Small intestine (tissue), 7 donors: ENCODE results near the gene NOD1. TPM values are rescaled to one million over a fixed set of nuclear protein-coding genes. Genes with fewer than 3 reads are reported as not detected.

ENCODE experiments used
- DNase-seq, 2 donors: peaks; one replicate each; pipeline versions ENCODE4 v3.0.0 to v3.0.0-alpha.2; 2013
- FAIRE-seq: peaks from 2 replicates; lab custom pipeline; 2012; peaks lifted over from hg19 to GRCh38; lab: Jason Lieb, UNC
- H3K27ac ChIP-seq, 3 donors: one replicate each; pipeline ENCODE4 v1.5.1; 2013; ENCODE audit warnings: low read length in 2 of 3, mild to moderate bottlenecking in 2 of 3, control low read depth in 1 of 3, inconsistent platforms in 1 of 3, low read depth in 1 of 3, moderate library complexity in 1 of 3
- H3K27me3 ChIP-seq, 3 donors: one replicate each; pipeline ENCODE4 v1.6.1; 2013; ENCODE audit warnings: low read length in 3 of 3, inconsistent platforms in 1 of 3; ENCODE audit not compliant: control insufficient read depth in 3 of 3, insufficient read depth in 3 of 3
- H3K36me3 ChIP-seq, 3 donors: one replicate each; pipeline ENCODE4 v1.6.1; 2013; ENCODE audit warnings: low read length in 3 of 3, inconsistent platforms in 1 of 3, low read depth in 1 of 3, mild to moderate bottlenecking in 1 of 3, moderate library complexity in 1 of 3; ENCODE audit not compliant: control insufficient read depth in 3 of 3, insufficient read depth in 2 of 3
- H3K4me1 ChIP-seq, 3 donors: one replicate each; pipeline ENCODE4 v1.6.1; 2013; ENCODE audit warnings: low read length in 2 of 3, inconsistent platforms in 1 of 3, low read depth in 1 of 3, mild to moderate bottlenecking in 1 of 3, moderate library complexity in 1 of 3; ENCODE audit not compliant: control insufficient read depth in 3 of 3, insufficient read depth in 2 of 3
- H3K4me3 ChIP-seq, 3 donors: one replicate each; pipeline ENCODE4 v1.5.1; 2013; ENCODE audit warnings: low read length in 3 of 3, control low read depth in 1 of 3, inconsistent platforms in 1 of 3, low read depth in 1 of 3, mild to moderate bottlenecking in 1 of 3, moderate library complexity in 1 of 3
- H3K9me3 ChIP-seq, 2 donors: one replicate each; pipeline ENCODE4 v1.6.1; 2013; ENCODE audit warnings: low read depth in 1 of 2, low read length in 1 of 2; ENCODE audit not compliant: control insufficient read depth in 2 of 2, insufficient read depth in 1 of 2
- WGBS, 3 donors: extraction: QIAGEN DNeasy Blood & Tissue Kit; methylation state at CpG; one replicate each; pipeline ENCODE4 v1.1.7; 2013; 5-methylcytosine and 5-hydroxymethylcytosine counted together
- polyA plus RNA-seq, 4 donors: library from polyadenylated mRNA; stranded (reverse) in 3 of 4; unstranded in 1 of 4; fragments of 200-250 nt in 3 of 4; fragments of 120-200 nt in 1 of 4; gene quantifications; one replicate each; pipeline versions ENCODE4 v1.2.1 to v1.2.3, GENCODE V29; 2013
- donor health status: healthy with polysubstance abuse.
- donor health status: control.
- donor health status: control.
- donor health status: Bipolar disorder and iron deficiency.
- donor health status: healthy.

Gene NOD1
- polyA plus RNA-seq, 4 donors = 3.4 to 8.9 (median 5.5) TPM

DNA sequence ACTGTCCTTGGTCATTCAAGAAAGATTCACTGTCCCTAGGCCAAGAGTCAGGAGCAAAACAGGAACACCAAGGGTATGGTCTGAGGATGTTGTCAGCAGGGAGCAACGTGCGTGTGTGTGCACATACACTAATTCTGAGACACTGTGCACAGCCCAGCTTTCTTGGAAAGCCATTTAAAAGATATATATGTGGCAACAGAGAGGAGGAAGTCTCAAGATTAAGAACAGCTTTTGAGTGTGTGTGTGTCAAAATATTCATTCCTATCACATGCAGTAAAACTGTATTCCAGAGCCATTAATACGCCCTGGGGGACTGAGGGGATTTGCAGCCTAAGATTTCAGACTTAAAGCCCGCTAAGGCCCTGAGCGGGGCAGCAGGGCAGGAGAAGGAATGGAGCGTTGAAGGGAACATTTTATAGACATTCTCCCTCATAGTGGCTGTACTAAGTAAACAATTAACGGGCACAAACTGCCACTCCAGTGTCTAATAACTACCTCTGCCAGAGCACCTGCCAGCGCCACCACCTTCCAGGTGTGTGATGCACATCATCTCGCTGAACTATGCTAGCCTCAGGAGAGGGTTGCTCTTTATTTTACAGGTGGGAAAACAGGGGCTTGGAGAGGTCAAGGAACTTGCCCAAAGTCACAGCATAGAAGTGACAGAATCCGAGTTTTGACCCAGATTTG lies 2.0 kb downstream of the NOD1 start:
- no peak for FAIRE-seq

DNA sequence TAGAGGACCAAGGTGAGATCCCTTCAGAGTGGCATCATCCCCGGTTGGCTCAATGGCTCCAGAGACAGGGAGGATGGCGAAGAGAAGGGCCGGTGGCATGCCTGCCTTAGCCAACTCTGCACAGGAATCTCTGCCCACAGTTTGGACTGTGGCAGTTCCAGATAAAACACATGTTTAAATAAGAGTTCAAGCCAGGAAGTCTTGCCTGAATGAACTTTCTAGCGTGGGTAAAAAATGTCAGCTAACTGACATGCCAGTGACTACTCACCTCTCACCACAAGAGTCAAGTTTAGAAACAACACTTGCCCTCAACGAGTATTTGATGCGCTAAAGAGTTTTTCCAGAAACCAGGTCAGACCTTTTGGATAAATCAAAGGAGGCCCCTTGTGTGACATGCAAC lies 3.0 kb downstream of the NOD1 start:
- Histone ChIP-seq H3K36me3 (peaks cover 0 to 5% (median 0%) of the 10 kb centered on the region in 3 donors), H3K4me1 (peaks cover 0 to 19% (median 11%) of the 10 kb centered on the region in 3 donors), H3K9me3 (peaks cover 0 to 4% of the 10 kb centered on the region in 2 donors), H3K27me3 (no peaks in the 10 kb centered on the region), H3K27ac (no peak overlapping the region), H3K4me3 (no peak overlapping the region)
- DNase-seq (no peak), FAIRE-seq (no peak)
- 73 to 84% (median 79%) methylated on average over 6 of the region's 6 CpGs for WGBS, 3 donors

More for the DNA sequence above, 2.0 kb downstream of the NOD1 start:
- Histone ChIP-seq H3K4me3 (no peak overlapping the region), H3K4me1 (peaks cover 0 to 19% (median 11%) of the 10 kb centered on the region in 3 donors), H3K36me3 (peaks cover 0 to 5% (median 0%) of the 10 kb centered on the region in 3 donors), H3K9me3 (peaks cover 0 to 4% of the 10 kb centered on the region in 2 donors), H3K27ac (no peak overlapping the region), H3K27me3 (no peaks in the 10 kb centered on the region)
- 19 to 61% (median 46%) methylated on average over 10 of the region's 10 CpGs for WGBS, 3 donors
- peak in 1 of 2 donors; percentile 34 for DNase-seq

DNA sequence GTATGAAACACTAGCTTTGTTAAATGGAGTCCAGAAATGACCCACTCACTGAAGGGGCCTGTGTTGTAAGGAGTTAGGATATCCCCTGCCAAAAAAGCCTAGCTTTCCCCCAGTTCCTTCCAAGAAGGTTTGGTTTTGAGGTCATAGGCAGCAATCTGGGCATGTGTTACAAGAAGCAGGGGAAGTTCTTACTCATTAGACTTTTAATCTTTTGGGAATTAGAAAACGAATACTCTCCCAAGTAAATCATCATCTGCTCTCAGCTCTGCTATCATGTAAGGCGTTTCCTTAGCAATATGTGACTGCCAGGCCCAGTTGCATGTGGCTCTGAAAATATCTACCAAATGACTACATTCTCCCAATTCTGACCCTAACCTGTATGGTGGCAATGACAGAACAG lies 3.7 kb downstream of the NOD1 start:
- peaks cover 0 to 21% (median 11%) of the 10 kb centered on the region in 3 donors for H3K4me1 ChIP-seq
- H3K9me3 ChIP-seq = peaks cover 0 to 4% of the 10 kb centered on the region in 2 donors
- H3K27ac ChIP-seq = no peak overlapping the region
- no peak overlapping the region for H3K4me3 ChIP-seq
- H3K36me3 ChIP-seq = peaks cover 0 to 5% (median 0%) of the 10 kb centered on the region in 3 donors
- FAIRE-seq = no peak
- no peak for DNase-seq
- no peaks in the 10 kb centered on the region for H3K27me3 ChIP-seq
- WGBS, 3 donors = 54 to 81% (median 79%) methylated on average over 2 of the region's 2 CpGs

DNA sequence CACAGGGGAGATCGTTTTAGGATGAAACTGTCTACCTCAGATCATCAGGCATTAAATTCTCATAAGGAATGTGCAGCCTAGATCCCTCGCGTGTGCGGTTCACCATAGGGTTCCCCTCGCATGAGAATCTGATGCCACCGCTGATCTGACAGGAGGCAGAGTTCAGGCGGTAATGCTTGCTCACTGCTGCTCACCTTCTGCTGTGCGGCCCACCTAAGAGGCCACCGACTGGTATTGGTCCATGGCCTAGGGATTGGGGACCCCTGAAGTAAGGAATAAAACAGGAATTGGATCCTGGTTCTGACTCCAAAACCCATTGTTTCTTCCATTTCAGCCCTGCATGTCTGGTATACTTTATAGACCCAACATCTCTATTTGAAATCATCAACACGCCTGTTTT lies 4.1 kb downstream of the NOD1 start:
- DNase-seq (no peak), FAIRE-seq (no peak)
- H3K27me3 ChIP-seq = no peaks in the 10 kb centered on the region
- 93 to 96% (median 96%) methylated on average over 10 of the region's 10 CpGs for WGBS, 3 donors
- H3K4me3 ChIP-seq = no peak overlapping the region
- H3K4me1 ChIP-seq = peaks cover 0 to 25% (median 11%) of the 10 kb centered on the region in 3 donors
- H3K27ac ChIP-seq = peak overlapping the region in 1 of 3 donors; percentile 29
- peaks cover 0 to 9% (median 0%) of the 10 kb centered on the region in 3 donors for H3K36me3 ChIP-seq
- H3K9me3 ChIP-seq = peaks cover 0 to 4% of the 10 kb centered on the region in 2 donors

- Histone ChIP-seq H3K27me3 (no peaks in the 10 kb centered on the region), H3K36me3 (peaks cover 0 to 10% (median 0%) of the 10 kb centered on the region in 3 donors), H3K9me3 (peaks cover 0 to 4% of the 10 kb centered on the region in 2 donors), H3K4me3 (no peak overlapping the region), H3K4me1 (peaks cover 0 to 22% (median 11%) of the 10 kb centered on the region in 3 donors), H3K27ac (peak overlapping the region in 1 of 3 donors; percentile 29)
- 83 to 88% (median 84%) methylated on average over 1 of the region's 1 CpG for WGBS, 3 donors
- DNase-seq (no peak), FAIRE-seq (no peak)
These were observed 4.7 kb downstream of the NOD1 start for GRCh38 chr7:30473903-30474302.

DNA sequence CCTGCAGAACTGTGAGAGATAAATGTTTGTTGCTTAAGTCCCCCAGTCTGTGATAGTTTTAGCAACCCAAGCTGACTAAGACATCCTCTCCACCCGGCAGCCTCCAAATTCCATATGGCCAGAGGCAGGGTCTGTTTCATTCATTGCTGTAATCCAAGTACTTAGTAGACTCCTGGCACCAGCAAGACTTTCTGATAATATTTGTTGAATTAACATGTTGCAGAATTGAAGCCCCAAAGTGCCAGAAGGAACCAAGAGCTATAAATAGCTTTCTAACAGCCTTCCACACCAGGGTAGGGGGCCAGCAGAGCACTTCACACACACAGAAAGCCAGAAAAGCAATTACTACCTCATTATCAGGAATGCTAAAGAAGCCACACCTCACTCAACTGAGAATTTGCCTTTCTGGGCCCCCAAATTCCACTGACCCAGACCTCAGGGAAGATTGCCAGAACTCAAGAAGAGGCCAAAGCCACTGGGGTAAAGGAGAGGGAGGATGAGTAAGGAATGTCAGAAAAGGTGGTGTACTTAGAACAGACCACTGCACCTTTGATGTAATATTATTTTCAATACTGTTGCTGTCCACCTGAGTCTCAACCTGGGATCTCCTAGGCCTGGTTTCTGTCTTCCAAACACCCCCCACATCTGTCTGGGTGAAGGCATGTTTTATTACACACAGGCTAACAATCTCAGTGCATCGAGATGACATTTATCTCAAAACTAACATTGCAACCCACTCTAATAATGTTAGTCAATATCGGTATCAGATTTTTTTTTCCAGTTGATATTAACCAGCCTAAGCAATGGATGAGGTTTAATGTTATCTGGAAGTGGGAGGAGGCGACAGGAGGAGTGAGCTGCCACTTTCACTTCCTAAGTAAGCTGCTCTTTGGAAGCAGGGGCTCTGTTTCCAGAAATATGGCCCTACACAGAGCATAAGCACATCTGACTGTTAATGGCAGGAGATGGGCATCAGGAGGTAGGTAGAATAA lies 5.5 kb downstream of the NOD1 start:
- peak overlapping the region in 2 of 3 donors; percentile 1 to 36 for H3K27ac ChIP-seq

DNA sequence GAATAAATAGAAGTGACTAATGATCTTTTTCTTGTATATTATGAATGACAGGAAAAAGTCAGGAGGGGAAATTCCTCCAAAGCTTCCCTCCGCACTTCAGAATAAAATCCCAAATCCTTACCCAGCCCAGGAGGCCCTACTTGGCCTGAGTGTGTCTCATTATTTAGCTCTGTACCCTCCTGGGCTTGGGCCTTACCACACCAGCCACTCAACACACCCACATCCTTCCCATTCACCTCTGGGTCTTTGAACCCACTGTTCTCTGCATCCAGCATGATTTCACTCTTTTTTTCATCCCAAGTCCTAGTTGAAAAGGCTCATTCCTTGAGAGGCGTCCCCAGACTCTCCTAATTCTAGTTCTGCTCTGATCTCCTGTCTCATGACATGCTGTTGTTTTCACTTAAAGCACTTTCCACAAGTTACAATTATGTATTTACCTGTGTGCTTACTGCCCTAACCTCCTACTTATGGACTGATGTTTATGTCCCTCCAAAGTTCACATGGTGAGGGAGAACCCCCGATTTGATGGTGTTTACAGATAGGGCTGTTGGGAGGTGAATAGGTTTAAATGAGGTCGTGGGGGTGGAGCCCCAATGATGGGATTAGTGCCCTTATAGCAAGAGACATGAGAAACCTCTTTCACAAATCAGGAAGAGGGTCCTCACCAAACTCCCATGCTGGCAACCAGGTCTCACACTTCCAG lies 6.4 kb downstream of the NOD1 start:
- H3K27ac ChIP-seq = peak overlapping the region in 1 of 3 donors; percentile 36
- peaks cover 0 to 18% (median 17%) of the 10 kb centered on the region in 3 donors for H3K4me1 ChIP-seq

More for the DNA sequence above, 5.5 kb downstream of the NOD1 start:
- peaks cover 0 to 4% of the 10 kb centered on the region in 2 donors for H3K9me3 ChIP-seq
- no peak overlapping the region for H3K4me3 ChIP-seq
- no peaks in the 10 kb centered on the region for H3K27me3 ChIP-seq
- no peak for FAIRE-seq
- peaks cover 0 to 21% (median 17%) of the 10 kb centered on the region in 3 donors for H3K4me1 ChIP-seq
- peaks cover 0 to 12% (median 0%) of the 10 kb centered on the region in 3 donors for H3K36me3 ChIP-seq
- no peak for DNase-seq
- WGBS, 3 donors = 35 to 60% (median 53%) methylated on average over 4 of the region's 4 CpGs

More for the DNA sequence above, 6.4 kb downstream of the NOD1 start:
- 61 to 82% (median 68%) methylated on average over 4 of the region's 4 CpGs for WGBS, 3 donors
- no peak for DNase-seq
- no peak overlapping the region for H3K4me3 ChIP-seq
- peaks cover 0 to 12% (median 0%) of the 10 kb centered on the region in 3 donors for H3K36me3 ChIP-seq
- no peaks in the 10 kb centered on the region for H3K27me3 ChIP-seq
- no peak for FAIRE-seq
- peaks cover 0 to 4% of the 10 kb centered on the region in 2 donors for H3K9me3 ChIP-seq
